Endothelial cell of umbilical vein (primary cell): ENCODE results near the gene ZNF813. TPM values are rescaled to one million over a fixed set of nuclear protein-coding genes. Genes with fewer than 3 reads are reported as not detected.

Experiments used
- BruUV-seq: library from RNA; stranded (reverse); fragments of 400-500 nt; replicated peaks from 2 replicates; lab custom pipeline; 2021; lab: Mats Ljungman, UMichigan
- CTCF ChIA-PET: fragments of 300-600, 350-600 bp; sonication (Branson Sonifier 250); formaldehyde crosslinking; loops from one replicate; lab custom pipeline; 2021; ENCODE audit warnings: antibody characterized with exemption, inconsistent platforms; lab: Charles Lee
- POLR2A ChIA-PET: fragments of 300-600, 350-600 bp; sonication (Branson Sonifier 250); formaldehyde crosslinking; loops from one replicate; lab custom pipeline; 2021; ENCODE audit warnings: antibody characterized with exemption, inconsistent platforms; lab: Charles Lee
- DNase-seq: peaks from one replicate; pipeline ENCODE4 v3.0.0-alpha.2; 2011; ENCODE audit warnings: low read depth, low spot score
- FAIRE-seq: peaks from 2 replicates; lab custom pipeline; 2011; peaks lifted over from hg19 to GRCh38; lab: Jason Lieb, UNC
- H2AFZ ChIP-seq: 2 replicates; pipeline ENCODE4 v1.6.0; 2012; ENCODE audit warnings: low read depth, low read length, control low read depth, inconsistent platforms
- H3K27ac ChIP-seq: 2 replicates; pipeline ENCODE4 v1.5.1; 2011; ENCODE audit warnings: low read depth, mild to moderate bottlenecking, control low read depth, low read length, moderate library complexity; ENCODE audit not compliant: insufficient read depth
- H3K27me3 ChIP-seq, 2 experiments: 2 replicates each; pipeline versions ENCODE4 v1.6.0 to v1.6.1; 2011; ENCODE audit warnings: low read length in 2 of 2, mixed read lengths in 1 of 2; ENCODE audit not compliant: control insufficient read depth in 2 of 2, insufficient read depth in 2 of 2
- H3K36me3 ChIP-seq, 2 experiments: 2 replicates in 1 of 2; 3 replicates in 1 of 2; pipeline ENCODE4 v1.5.1; 2011; ENCODE audit warnings: low read length in 2 of 2, mild to moderate bottlenecking in 1 of 2, moderate library complexity in 1 of 2; ENCODE audit not compliant: control insufficient read depth in 2 of 2, insufficient read depth in 2 of 2; ENCODE audit errors: extremely low read depth in 1 of 2
- H3K4me1 ChIP-seq: 3 replicates; pipeline ENCODE4 v1.5.1; 2011; ENCODE audit warnings: mild to moderate bottlenecking, low read length; ENCODE audit not compliant: control insufficient read depth, insufficient read depth; ENCODE audit errors: extremely low read depth
- H3K4me2 ChIP-seq: 2 replicates; pipeline ENCODE4 v1.6.1; 2011; ENCODE audit warnings: low read length, control low read depth, mixed read lengths; ENCODE audit not compliant: insufficient read depth
- H3K4me3 ChIP-seq, 3 experiments: fragments of 200-600 bp in 1 of 3; sonication (generic), shearing (Covaris generic) in 1 of 3; replicated peaks in 1 of 3; 2 replicates each; pipeline ENCODE4 v1.5.1; 2011 to 2016; ENCODE audit warnings: control low read depth in 3 of 3, low read length in 3 of 3, mild to moderate bottlenecking in 2 of 3, inconsistent platforms in 1 of 3, low read depth in 1 of 3, moderate library complexity in 1 of 3; ENCODE audit not compliant: insufficient read depth in 1 of 3
- H3K79me2 ChIP-seq: 2 replicates; pipeline ENCODE4 v1.6.0; 2012; ENCODE audit warnings: low read length, inconsistent platforms; ENCODE audit not compliant: control insufficient read depth, insufficient read depth
- H3K9ac ChIP-seq: replicated peaks from 2 replicates; pipeline ENCODE3; 2011; ENCODE audit warnings: low read length, control low read depth; ENCODE audit not compliant: insufficient read depth; ENCODE audit errors: extremely low read depth
- H3K9me1 ChIP-seq: replicated peaks from 3 replicates; pipeline ENCODE4 v1.6.0; 2011; ENCODE audit warnings: mild to moderate bottlenecking, low read length; ENCODE audit not compliant: control insufficient read depth, insufficient read depth; ENCODE audit errors: extremely low read depth
- H3K9me3 ChIP-seq: replicated peaks from 2 replicates; pipeline ENCODE4 v1.5.1; 2012; ENCODE audit warnings: low read length, inconsistent platforms; ENCODE audit not compliant: control insufficient read depth, insufficient read depth
- H4K20me1 ChIP-seq: replicated peaks from 2 replicates; pipeline ENCODE3; 2011; ENCODE audit warnings: mild to moderate bottlenecking, low read length; ENCODE audit not compliant: control insufficient read depth, insufficient read depth; ENCODE audit errors: extremely low read depth
- EZH2 ChIP-seq: IDR thresholded peaks from 2 replicates; pipeline ENCODE4 v1.6.1; 2012; ENCODE audit warnings: borderline replicate concordance, low read depth, mild to moderate bottlenecking, moderate library complexity, low read length, inconsistent platforms; ENCODE audit not compliant: severe bottlenecking
- FOS ChIP-seq: IDR thresholded peaks from 2 replicates; pipeline ENCODE4 v1.6.1; 2011; ENCODE audit warnings: mild to moderate bottlenecking, low read length, moderate library complexity, borderline replicate concordance; ENCODE audit not compliant: insufficient read depth
- GATA2 ChIP-seq: IDR thresholded peaks from 2 replicates; pipeline ENCODE4 v1.7.0; 2011; ENCODE audit warnings: low read depth, mild to moderate bottlenecking, moderate library complexity, mixed read lengths, low read length; ENCODE audit not compliant: insufficient read length, insufficient read depth
- JUN ChIP-seq: IDR thresholded peaks from 2 replicates; pipeline ENCODE4 v1.6.1; 2011; ENCODE audit warnings: borderline replicate concordance, low read depth; ENCODE audit not compliant: insufficient read length, insufficient read depth
- MYC ChIP-seq: IDR thresholded peaks from one replicate; pipeline ENCODE4 v1.6.1; 2011; ENCODE audit warnings: mild to moderate bottlenecking, low read depth, low read length
- POLR2A ChIP-seq: IDR thresholded peaks from 2 replicates; pipeline ENCODE4 v1.6.1; 2012; ENCODE audit warnings: low read depth, mild to moderate bottlenecking, control low read depth, low read length
- POLR2AphosphoS5 ChIP-seq: IDR thresholded peaks from 2 replicates; pipeline ENCODE4 v1.6.1; 2012; ENCODE audit warnings: low read depth, mild to moderate bottlenecking, control low read depth, low read length, moderate library complexity; ENCODE audit not compliant: insufficient read depth
- dilution Hi-C: fragments of 300-500 bp; cut with MboI; formaldehyde crosslinking; loops from one replicate; pipeline ENCODE4 v1.15.0; 2019; ENCODE audit warnings: low sequenced_read_pairs; ENCODE audit not compliant: extremely low pct_ligation_motif_present
- intact Hi-C: fragments of 100-400 bp; cut with micrococcal nuclease; formaldehyde crosslinking; loops from one replicate; pipeline ENCODE4 v1.10.0; 2022
- polyA plus RNA-seq, 4 experiments: library from polyadenylated mRNA; depleted of rRNA in 3 of 4; stranded (reverse) in 3 of 4; unstranded in 1 of 4; fragments of >200 nt; gene quantifications; 2 replicates each; pipeline versions ENCODE4 v1.2.1 to v1.2.3, GENCODE V29; 2011 to 2012; ENCODE audit warnings: missing spikeins in 1 of 4
- total RNA-seq: library from RNA; stranded (reverse); gene quantifications from 2 replicates; pipeline ENCODE4 v1.2.3, GENCODE V29; 2021
- TF ChIP-seq, protein P1 (sequence below), 2 donors: IDR thresholded peaks; 1 replicate in 1 of 2; 2 replicates in 1 of 2; pipeline ENCODE4 v1.5.1; 2011; ENCODE audit warnings: low read length in 2 of 2, mild to moderate bottlenecking in 2 of 2, moderate library complexity in 2 of 2, control low read depth in 1 of 2, inconsistent platforms in 1 of 2, low read depth in 1 of 2; ENCODE audit not compliant: insufficient read depth in 1 of 2; ENCODE audit errors: extremely low read depth in 1 of 2
- TF ChIP-seq, protein P2 (sequence below): IDR thresholded peaks from 2 replicates; pipeline ENCODE4 v1.6.1; 2011; ENCODE audit not compliant: insufficient read depth, insufficient read length

Gene ZNF813
- total and polyA plus RNA-seq, 2 donors (not counting 3 experiments of a cell fraction or from before 2014, with no cell fraction given): 0.47 to 2.3 TPM

DNA sequence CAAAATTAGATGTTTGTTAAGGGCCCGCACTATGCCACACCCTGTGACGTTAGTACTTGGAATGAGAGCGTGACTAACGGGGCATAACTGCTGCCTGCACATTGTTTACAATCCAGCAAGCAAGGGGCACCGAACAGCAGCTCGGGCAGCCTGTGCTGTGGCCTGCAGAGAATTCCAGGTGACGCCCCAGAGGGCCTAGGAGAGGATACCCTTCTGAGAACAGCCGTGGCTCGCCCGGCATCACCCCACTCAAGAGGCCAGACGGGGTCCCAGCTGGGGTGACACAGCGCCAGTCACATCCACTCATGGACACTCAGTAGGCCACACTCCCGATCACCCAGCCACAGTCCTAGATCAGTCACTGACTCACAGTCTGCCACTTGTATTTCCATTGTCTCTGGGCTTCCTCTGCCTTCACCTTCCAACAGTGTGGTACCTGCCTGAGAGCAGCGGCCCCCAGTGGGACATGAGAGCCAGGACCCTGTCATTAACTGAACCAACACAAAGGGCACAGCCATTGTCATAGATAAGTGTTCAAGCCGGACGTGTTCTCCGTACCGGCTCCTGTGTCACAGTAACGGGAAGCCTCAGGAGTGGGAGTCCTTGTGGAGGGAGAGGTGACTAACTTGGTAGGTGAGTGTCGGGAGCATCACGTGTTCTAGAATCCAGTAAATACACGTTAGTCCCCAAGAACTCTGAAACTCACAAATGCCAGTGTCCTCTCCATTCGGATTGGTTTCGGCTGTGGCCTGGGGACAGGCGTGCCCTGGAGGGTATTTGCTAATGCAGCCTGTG, 77.9 kb downstream of the ZNF813 start:
- FAIRE-seq (no peak), DNase-seq (peak; percentile 9)
- H3K36me3 ChIP-seq: no peaks in the 10 kb centered on the region
- H3K4me2 ChIP-seq: no peak overlapping the region
- H3K4me1 ChIP-seq: peaks cover 8% of the 10 kb centered on the region
- H3K9me1 ChIP-seq: no peaks in the 10 kb centered on the region
- no peak overlapping the region for H3K27ac ChIP-seq
- TF ChIP-seq EZH2: no peak
- TF ChIP-seq POLR2AphosphoS5: no peak
- no peak for TF ChIP-seq POLR2A
- TF ChIP-seq JUN: no peak
- TF ChIP-seq, protein P1, sequence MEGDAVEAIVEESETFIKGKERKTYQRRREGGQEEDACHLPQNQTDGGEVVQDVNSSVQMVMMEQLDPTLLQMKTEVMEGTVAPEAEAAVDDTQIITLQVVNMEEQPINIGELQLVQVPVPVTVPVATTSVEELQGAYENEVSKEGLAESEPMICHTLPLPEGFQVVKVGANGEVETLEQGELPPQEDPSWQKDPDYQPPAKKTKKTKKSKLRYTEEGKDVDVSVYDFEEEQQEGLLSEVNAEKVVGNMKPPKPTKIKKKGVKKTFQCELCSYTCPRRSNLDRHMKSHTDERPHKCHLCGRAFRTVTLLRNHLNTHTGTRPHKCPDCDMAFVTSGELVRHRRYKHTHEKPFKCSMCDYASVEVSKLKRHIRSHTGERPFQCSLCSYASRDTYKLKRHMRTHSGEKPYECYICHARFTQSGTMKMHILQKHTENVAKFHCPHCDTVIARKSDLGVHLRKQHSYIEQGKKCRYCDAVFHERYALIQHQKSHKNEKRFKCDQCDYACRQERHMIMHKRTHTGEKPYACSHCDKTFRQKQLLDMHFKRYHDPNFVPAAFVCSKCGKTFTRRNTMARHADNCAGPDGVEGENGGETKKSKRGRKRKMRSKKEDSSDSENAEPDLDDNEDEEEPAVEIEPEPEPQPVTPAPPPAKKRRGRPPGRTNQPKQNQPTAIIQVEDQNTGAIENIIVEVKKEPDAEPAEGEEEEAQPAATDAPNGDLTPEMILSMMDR (IDR thresholded peaks at IDR 0.05; ENCODE audit: extremely low read depth in 1 of 2, insufficient read depth in 1 of 2, low read depth in 1 of 2, low read length in 2 of 2): no peak
- TF ChIP-seq, protein P2, sequence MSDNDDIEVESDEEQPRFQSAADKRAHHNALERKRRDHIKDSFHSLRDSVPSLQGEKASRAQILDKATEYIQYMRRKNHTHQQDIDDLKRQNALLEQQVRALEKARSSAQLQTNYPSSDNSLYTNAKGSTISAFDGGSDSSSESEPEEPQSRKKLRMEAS: no peak
- no peak for TF ChIP-seq FOS
- TF ChIP-seq GATA2: no peak
- TF ChIP-seq MYC: no peak
- no peak overlapping the region for H3K9ac ChIP-seq
- ChIA-PET CTCF (no interaction called here), POLR2A (no interaction called here)
- H3K4me3 ChIP-seq: no peak overlapping the region
- BruUV-seq: no TSS peak
- H2AFZ ChIP-seq: no peak overlapping the region
- intact Hi-C loops (no loop called here), dilution Hi-C loops (no loop called here)
- no peaks in the 10 kb centered on the region for H3K27me3 ChIP-seq
- H3K79me2 ChIP-seq: no peaks in the 10 kb centered on the region
- H4K20me1 ChIP-seq: no peaks in the 10 kb centered on the region
- H3K9me3 ChIP-seq: no peaks in the 10 kb centered on the region

Other genes starting within 250 kb of the ZNF813 start
- gene ZNF677, start 212.9 kb upstream of the ZNF813 start, total RNA-seq: 15.8 and 21.0 TPM in 2 replicates
- 10.0 and 13.4 TPM in 2 replicates for gene ZNF677, start 212.9 kb upstream of the ZNF813 start, polyA plus RNA-seq
- gene VN1R2, start 209.4 kb upstream of the ZNF813 start, total RNA-seq: not detected in 2 replicates
- gene VN1R2, start 209.4 kb upstream of the ZNF813 start, polyA plus RNA-seq: not detected in 2 replicates
- not detected in 2 replicates for gene VN1R4, start 200.0 kb upstream of the ZNF813 start, total RNA-seq
- gene VN1R4, start 200.0 kb upstream of the ZNF813 start, polyA plus RNA-seq: not detected in 2 replicates
- gene ZNF845, start 134.0 kb upstream of the ZNF813 start, total RNA-seq: 4.6 and 5.0 TPM in 2 replicates
- gene ZNF845, start 134.0 kb upstream of the ZNF813 start, polyA plus RNA-seq: 0.78 and 0.88 TPM in 2 replicates
- 3.7 and 3.8 TPM in 2 replicates for gene ZNF525, start 102.0 kb upstream of the ZNF813 start, total RNA-seq
- gene ZNF525, start 102.0 kb upstream of the ZNF813 start, polyA plus RNA-seq: 0.59 and 1.2 TPM in 2 replicates
- 7.3 and 7.7 TPM in 2 replicates for gene ZNF765, start 72.6 kb upstream of the ZNF813 start, total RNA-seq
- 2.5 and 2.7 TPM in 2 replicates for gene ZNF765, start 72.6 kb upstream of the ZNF813 start, polyA plus RNA-seq
- 7.3 and 8.8 TPM in 2 replicates for gene ZNF761, start 35.7 kb upstream of the ZNF813 start, total RNA-seq
- gene ZNF761, start 35.7 kb upstream of the ZNF813 start, polyA plus RNA-seq: 5.7 and 6.4 TPM in 2 replicates
- gene ZNF331, start 70.4 kb downstream of the ZNF813 start, total RNA-seq: 11.2 TPM in 2 replicates
- gene ZNF331, start 70.4 kb downstream of the ZNF813 start, polyA plus RNA-seq: 3.9 and 6.2 TPM in 2 replicates
- gene DPRX, start 164.3 kb downstream of the ZNF813 start, total RNA-seq: not detected in 2 replicates
- not detected in 2 replicates for gene DPRX, start 164.3 kb downstream of the ZNF813 start, polyA plus RNA-seq